K562 (cell line): ENCODE data around the gene AGAP1. TPM values are rescaled to one million over a fixed set of nuclear protein-coding genes. Genes with fewer than 3 reads are reported as not detected.

Experiments
- ATAC-seq: fragments of 200-7000 bp; cut with Tn5 transposase; 3 replicates; pipeline ENCODE4 v1.9.1; 2020; ENCODE audit warnings: moderate library complexity
- BruUV-seq: library from RNA; stranded (reverse); fragments of 400-500 nt; replicated peaks from 2 replicates; lab custom pipeline; 2021; lab: Mats Ljungman, UMichigan
- CTCF ChIA-PET: fragments of 300-600 bp; formaldehyde crosslinking; extraction: SDS; loops from one replicate; lab custom pipeline; 2021; ENCODE audit warnings: low intra/inter-chr PET ratio; lab: Yijun Ruan, JAX
- POLR2A ChIA-PET: fragments of 300-600, 350-650 bp; sonication (Branson Sonifier 250); formaldehyde crosslinking; extraction: SDS; loops from one replicate; lab custom pipeline; 2021; ENCODE audit warnings: antibody characterized with exemption, inconsistent platforms; lab: Yijun Ruan, JAX
- DNase-seq, 4 experiments: peaks; one replicate each; pipeline versions ENCODE4 v3.0.0 to v3.0.0-alpha.2; 2011 to 2018; ENCODE audit warnings: low spot score in 3 of 4, mixed read lengths in 3 of 4; ENCODE audit errors: extremely low read depth in 1 of 4
- FAIRE-seq: peaks from 2 replicates; lab custom pipeline; 2011; peaks lifted over from hg19 to GRCh38; lab: Jason Lieb, UNC
- H2AFZ ChIP-seq: 2 replicates; pipeline ENCODE4 v1.6.0; 2011; ENCODE audit warnings: low read depth, low read length, control low read depth, inconsistent platforms
- H3K27ac ChIP-seq: fragments of 200-600 bp; 3 replicates; pipeline ENCODE4 v1.8.0; 2011; ENCODE audit warnings: low read depth, mild to moderate bottlenecking, control low read depth, inconsistent platforms, low read length, moderate library complexity, mixed read lengths; ENCODE audit errors: extremely low read depth
- H3K27me3 ChIP-seq, 2 experiments: fragments of 300-600 bp in 1 of 2; 2 replicates in 1 of 2; 3 replicates in 1 of 2; pipeline versions ENCODE4 v1.6.0 to v1.8.0; 2011; ENCODE audit warnings: inconsistent platforms in 2 of 2, low read length in 2 of 2, mild to moderate bottlenecking in 1 of 2, mixed read lengths in 1 of 2, moderate library complexity in 1 of 2; ENCODE audit not compliant: control insufficient read depth in 2 of 2, insufficient read depth in 2 of 2
- H3K36me3 ChIP-seq: fragments of 300-600 bp; 3 replicates; pipeline ENCODE4 v1.8.0; 2011; ENCODE audit warnings: mild to moderate bottlenecking, low read length, inconsistent platforms; ENCODE audit not compliant: control insufficient read depth, insufficient read depth
- H3K4me1 ChIP-seq, 2 experiments: fragments of 200-600 bp in 1 of 2; replicated peaks in 1 of 2; 2 replicates in 1 of 2; 3 replicates in 1 of 2; pipeline versions ENCODE4 v1.5.1 to v1.8.0; 2011; ENCODE audit warnings: inconsistent platforms in 2 of 2, low read length in 2 of 2, mild to moderate bottlenecking in 1 of 2, mixed read lengths in 1 of 2, moderate library complexity in 1 of 2; ENCODE audit not compliant: control insufficient read depth in 2 of 2, insufficient read depth in 2 of 2
- H3K4me2 ChIP-seq: 2 replicates; pipeline ENCODE4 v1.6.1; 2011; ENCODE audit warnings: low read length, control low read depth, inconsistent platforms, mixed read lengths; ENCODE audit not compliant: insufficient read depth
- H3K4me3 ChIP-seq: fragments of 200-600 bp; sonication (generic), shearing (Covaris generic); 2 replicates; pipeline ENCODE4 v1.5.1; 2016; ENCODE audit warnings: control low read depth, inconsistent platforms
- H3K79me2 ChIP-seq: fragments of 200-600 bp; 3 replicates; pipeline ENCODE4 v1.8.0; 2011; ENCODE audit warnings: low read length, inconsistent platforms; ENCODE audit not compliant: control insufficient read depth, insufficient read depth
- H3K9ac ChIP-seq, 2 experiments: 2 replicates each; pipeline versions ENCODE4 v1.6.0 to v1.6.1; 2011; ENCODE audit warnings: low read depth in 2 of 2, low read length in 2 of 2, control low read depth in 1 of 2, inconsistent platforms in 1 of 2, mild to moderate bottlenecking in 1 of 2, mixed read lengths in 1 of 2; ENCODE audit not compliant: insufficient read depth in 1 of 2
- H3K9me1 ChIP-seq: one replicate; pipeline ENCODE4 v1.6.0; 2011; ENCODE audit warnings: inconsistent platforms, mild to moderate bottlenecking, low read length, moderate library complexity; ENCODE audit not compliant: control insufficient read depth, insufficient read depth
- H3K9me3 ChIP-seq: replicated peaks from 2 replicates; pipeline ENCODE4 v1.5.1; 2011; ENCODE audit warnings: low read depth, low read length, inconsistent platforms; ENCODE audit not compliant: control insufficient read depth, insufficient read depth
- H4K20me1 ChIP-seq: replicated peaks from 2 replicates; pipeline ENCODE4 v1.6.1; 2011; ENCODE audit warnings: low read length, inconsistent platforms, mixed read lengths; ENCODE audit not compliant: control insufficient read depth, insufficient read depth
- DNMT1 ChIP-seq: fragments of 450-650 bp; IDR thresholded peaks from 2 replicates; pipeline ENCODE4 v1.6.1; 2016; ENCODE audit warnings: antibody characterized with exemption, mild to moderate bottlenecking
- ERF ChIP-seq: fragments of 450-650 bp; formaldehyde crosslinking; IDR thresholded peaks from 2 replicates; pipeline ENCODE4 v1.4.0; 2020; ENCODE audit warnings: mild to moderate bottlenecking, mixed read lengths
- FUS ChIP-seq: fragments of 200-400 bp; formaldehyde crosslinking; optimal IDR thresholded peaks from 2 replicates; pipeline ENCODE3; 2017; ENCODE audit warnings: low read depth, low read length
- KHSRP ChIP-seq: fragments of 450-650 bp; IDR thresholded peaks from 2 replicates; pipeline ENCODE4 v1.6.1; 2017
- ZNF143 ChIP-seq: sonication (generic); formaldehyde crosslinking; IDR thresholded peaks from 2 replicates; pipeline ENCODE4 v1.9.0; 2022; ENCODE audit warnings: mild to moderate bottlenecking, missing genetic modification reagents
- WGBS: fragments of 100-300 bp; shearing (Covaris generic); methylation state at CpG from one replicate; pipeline ENCODE4 v1.1.6; 2016; ENCODE audit warnings: low coverage, mixed read lengths; ENCODE audit not compliant: insufficient coverage; ENCODE audit errors: missing lambda C conversion rate; 5-methylcytosine and 5-hydroxymethylcytosine counted together
- in situ Hi-C: fragments of 300-500 bp; cut with MboI; formaldehyde crosslinking; loops from 4 replicates; pipeline ENCODE4 v1.15.0; 2018; ENCODE audit warnings: inconsistent platforms, mixed read lengths
- intact Hi-C: fragments of 100-400 bp; cut with micrococcal nuclease; formaldehyde crosslinking; loops from 2 replicates; pipeline ENCODE4 v1.14.2; 2022
- polyA plus RNA-seq, 8 experiments: library from polyadenylated mRNA; depleted of rRNA in 4 of 8; stranded (reverse) in 5 of 8; unstranded in 3 of 8; fragments of >200 nt; fragmentation: Nextera tagmentation in 2 of 8; fragmentation: Illumina TruSeq in 1 of 8; extraction: Ambion mirVana in 2 of 8; extraction: Trizol in 1 of 8; gene quantifications; 2 replicates each; pipeline versions ENCODE4 v1.2.1 to v1.2.3, GENCODE V29; 2011 to 2014; ENCODE audit warnings: inconsistent platforms in 1 of 8, missing spikeins in 1 of 8
- total RNA-seq, 7 experiments: library from RNA; depleted of rRNA in 6 of 7; stranded (reverse); fragments of >200 nt in 6 of 7; fragmentation: Illumina TruSeq in 2 of 7; extraction: Trizol in 2 of 7; gene quantifications; 2 replicates each; pipeline versions ENCODE4 v1.2.1 to v1.2.3, GENCODE V29; 2011 to 2021; ENCODE audit warnings: low replicate concordance in 1 of 7
- TF ChIP-seq, protein P1 (sequence below), 2 experiments: IDR thresholded peaks; 2 replicates each; pipeline ENCODE4 v1.6.1; 2012; ENCODE audit warnings: improper control_type of control experiment in 2 of 2, low read depth in 2 of 2, low read length in 2 of 2, borderline replicate concordance in 1 of 2
- TF ChIP-seq, protein P2 (sequence below): sonication (generic); formaldehyde crosslinking; IDR thresholded peaks from 2 replicates; pipeline ENCODE4 v1.8.1; 2023; ENCODE audit warnings: mild to moderate bottlenecking, missing genetic modification reagents
- TF ChIP-seq, protein P3 (sequence below): fragments of 250-450 bp; sonication (Bioruptor Pico); IDR thresholded peaks from 2 replicates; pipeline ENCODE4 v1.8.0; 2021; ENCODE audit warnings: moderate library complexity, mild to moderate bottlenecking, inconsistent platforms

The AGAP1 gene
- total and polyA plus RNA-seq, 9 of the 15 experiments (the other 6 are each of a cell fraction or from before 2014, with no cell fraction given): 1.3 to 24.0 (median 10.6) TPM

- no peak overlapping the region for H3K27ac ChIP-seq
- no peak overlapping the region for H3K9ac ChIP-seq
- ATAC-seq: no peak
- no peaks in the 10 kb centered on the region for H3K4me1 ChIP-seq
- CTCF ChIA-PET: no interaction called here
- no peak for FAIRE-seq
- H3K36me3 ChIP-seq: no peaks in the 10 kb centered on the region
- POLR2A ChIA-PET: interaction anchor here (0.6 kb wide), 1 partner anchor 14 kb away, joined by 4 read pairs; no protein-coding TSS in a partner anchor
- H3K9me1 ChIP-seq: no peaks in the 10 kb centered on the region
- in situ Hi-C loops (no loop called here), intact Hi-C loops (no loop called here)
- H2AFZ ChIP-seq: no peak overlapping the region
- H3K4me2 ChIP-seq: no peak overlapping the region
- no peaks in the 10 kb centered on the region for H3K27me3 ChIP-seq
- no peaks in the 10 kb centered on the region for H3K9me3 ChIP-seq
- 88% methylated on average over 3 of the region's 3 CpGs for WGBS
- H3K79me2 ChIP-seq: no peaks in the 10 kb centered on the region
- no TSS peak for BruUV-seq
- H3K4me3 ChIP-seq: no peak overlapping the region
- DNase-seq: no peak
- H4K20me1 ChIP-seq: peaks cover 6% of the 10 kb centered on the region
- TF ChIP-seq ZNF143 (CRISPR knock-in tag): no peak
- TF ChIP-seq DNMT1: no peak
- TF ChIP-seq, protein P1, sequence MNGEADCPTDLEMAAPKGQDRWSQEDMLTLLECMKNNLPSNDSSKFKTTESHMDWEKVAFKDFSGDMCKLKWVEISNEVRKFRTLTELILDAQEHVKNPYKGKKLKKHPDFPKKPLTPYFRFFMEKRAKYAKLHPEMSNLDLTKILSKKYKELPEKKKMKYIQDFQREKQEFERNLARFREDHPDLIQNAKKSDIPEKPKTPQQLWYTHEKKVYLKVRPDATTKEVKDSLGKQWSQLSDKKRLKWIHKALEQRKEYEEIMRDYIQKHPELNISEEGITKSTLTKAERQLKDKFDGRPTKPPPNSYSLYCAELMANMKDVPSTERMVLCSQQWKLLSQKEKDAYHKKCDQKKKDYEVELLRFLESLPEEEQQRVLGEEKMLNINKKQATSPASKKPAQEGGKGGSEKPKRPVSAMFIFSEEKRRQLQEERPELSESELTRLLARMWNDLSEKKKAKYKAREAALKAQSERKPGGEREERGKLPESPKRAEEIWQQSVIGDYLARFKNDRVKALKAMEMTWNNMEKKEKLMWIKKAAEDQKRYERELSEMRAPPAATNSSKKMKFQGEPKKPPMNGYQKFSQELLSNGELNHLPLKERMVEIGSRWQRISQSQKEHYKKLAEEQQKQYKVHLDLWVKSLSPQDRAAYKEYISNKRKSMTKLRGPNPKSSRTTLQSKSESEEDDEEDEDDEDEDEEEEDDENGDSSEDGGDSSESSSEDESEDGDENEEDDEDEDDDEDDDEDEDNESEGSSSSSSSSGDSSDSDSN (IDR thresholded peaks at IDR 0.05; ENCODE audit: borderline replicate concordance in 1 of 2, low read depth in 2 of 2, low read length in 2 of 2): no peak
- TF ChIP-seq, protein P2, sequence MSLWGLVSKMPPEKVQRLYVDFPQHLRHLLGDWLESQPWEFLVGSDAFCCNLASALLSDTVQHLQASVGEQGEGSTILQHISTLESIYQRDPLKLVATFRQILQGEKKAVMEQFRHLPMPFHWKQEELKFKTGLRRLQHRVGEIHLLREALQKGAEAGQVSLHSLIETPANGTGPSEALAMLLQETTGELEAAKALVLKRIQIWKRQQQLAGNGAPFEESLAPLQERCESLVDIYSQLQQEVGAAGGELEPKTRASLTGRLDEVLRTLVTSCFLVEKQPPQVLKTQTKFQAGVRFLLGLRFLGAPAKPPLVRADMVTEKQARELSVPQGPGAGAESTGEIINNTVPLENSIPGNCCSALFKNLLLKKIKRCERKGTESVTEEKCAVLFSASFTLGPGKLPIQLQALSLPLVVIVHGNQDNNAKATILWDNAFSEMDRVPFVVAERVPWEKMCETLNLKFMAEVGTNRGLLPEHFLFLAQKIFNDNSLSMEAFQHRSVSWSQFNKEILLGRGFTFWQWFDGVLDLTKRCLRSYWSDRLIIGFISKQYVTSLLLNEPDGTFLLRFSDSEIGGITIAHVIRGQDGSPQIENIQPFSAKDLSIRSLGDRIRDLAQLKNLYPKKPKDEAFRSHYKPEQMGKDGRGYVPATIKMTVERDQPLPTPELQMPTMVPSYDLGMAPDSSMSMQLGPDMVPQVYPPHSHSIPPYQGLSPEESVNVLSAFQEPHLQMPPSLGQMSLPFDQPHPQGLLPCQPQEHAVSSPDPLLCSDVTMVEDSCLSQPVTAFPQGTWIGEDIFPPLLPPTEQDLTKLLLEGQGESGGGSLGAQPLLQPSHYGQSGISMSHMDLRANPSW (CRISPR knock-in tag): no peak
- TF ChIP-seq ERF: no peak
- TF ChIP-seq, protein P3, sequence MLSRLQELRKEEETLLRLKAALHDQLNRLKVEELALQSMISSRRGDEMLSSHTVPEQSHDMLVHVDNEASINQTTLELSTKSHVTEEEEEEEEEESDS (CRISPR knock-in tag): no peak
- TF ChIP-seq FUS: no peak
- TF ChIP-seq KHSRP: no peak
These were observed 239.9 kb downstream of the AGAP1 start for GRCh38 chr2:235733761-235734160.
